ENCODE measurements around the gene FIBP. TPM values are rescaled to one million over a fixed set of nuclear protein-coding genes. Genes with fewer than 3 reads are reported as not detected.

FIBP gene
- total and polyA plus RNA-seq, 12 donors: 57.9 to 183 (median 72.4) TPM

GRCh38 chr11:65847746-65848145 is 40.5 kb downstream of the FIBP start:
- 78 to 90% (median 84%) methylated on average over 3 of the region's 3 CpGs for WGBS, 4 donors
- Histone ChIP-seq H3K9me3 (replicated peaks in 1 of 3) (no peaks in the 10 kb centered on the region), H3K27ac (no peak overlapping the region), H3K27me3 (no peaks in the 10 kb centered on the region), H3K4me3 (no peak overlapping the region), H3K36me3 (replicated peaks in 1 of 2) (peaks cover 0 to 12% of the 10 kb centered on the region in 2 donors), H3K4me1 (replicated peaks in 1 of 2) (no peaks in the 10 kb centered on the region)
- no peak for TF ChIP-seq CTCF (IDR thresholded peaks at IDR 0.05)
- no peak for TF ChIP-seq POLR2A (IDR thresholded peaks at IDR 0.05)
- DNase-seq: no peak
- intact Hi-C loops (cut with DNase I): no loop called here

- Histone ChIP-seq H3K4me1 (replicated peaks in 1 of 2) (no peaks in the 10 kb centered on the region), H3K27me3 (no peaks in the 10 kb centered on the region), H3K9me3 (replicated peaks in 1 of 3) (no peaks in the 10 kb centered on the region), H3K27ac (no peak overlapping the region), H3K36me3 (replicated peaks in 1 of 2) (no peaks in the 10 kb centered on the region), H3K4me3 (no peak overlapping the region)
- DNase-seq: no peak
- intact Hi-C loops (cut with DNase I): no loop called here
- 80 to 86% (median 85%) methylated on average over 10 of the region's 10 CpGs for WGBS, 4 donors
- TF ChIP-seq POLR2A (IDR thresholded peaks at IDR 0.05) (no peak), CTCF (IDR thresholded peaks at IDR 0.05) (no peak)
Measured at GRCh38 chr11:65844231-65844872, 43.9 kb downstream of the FIBP start.

- intact Hi-C loops (cut with DNase I): no loop called here
Measured at GRCh38 chr11:65843811-65844210, 44.5 kb downstream of the FIBP start.

GRCh38 chr11:65842144-65842543 is 46.1 kb downstream of the FIBP start:
- H3K4me1 ChIP-seq (replicated peaks in 1 of 2): no peaks in the 10 kb centered on the region
- no peaks in the 10 kb centered on the region for H3K36me3 ChIP-seq (replicated peaks in 1 of 2)
- H3K27ac ChIP-seq: no peak overlapping the region
- intact Hi-C loops (cut with DNase I): no loop called here
- no peak for DNase-seq
- no peaks in the 10 kb centered on the region for H3K27me3 ChIP-seq
- 76 to 92% (median 90%) methylated on average over 4 of the region's 4 CpGs for WGBS, 4 donors
- TF ChIP-seq CTCF (IDR thresholded peaks at IDR 0.05) (no peak), POLR2A (IDR thresholded peaks at IDR 0.05) (no peak)
- H3K9me3 ChIP-seq (replicated peaks in 1 of 3): no peaks in the 10 kb centered on the region
- H3K4me3 ChIP-seq: no peak overlapping the region

More at GRCh38 chr11:65843811-65844210, 44.5 kb downstream of the FIBP start:
- H3K36me3 ChIP-seq (replicated peaks in 1 of 2): no peaks in the 10 kb centered on the region
- no peak overlapping the region for H3K4me3 ChIP-seq
- TF ChIP-seq POLR2A (IDR thresholded peaks at IDR 0.05) (no peak), CTCF (IDR thresholded peaks at IDR 0.05) (no peak)
- no peaks in the 10 kb centered on the region for H3K27me3 ChIP-seq
- 87 to 95% (median 91%) methylated on average over 3 of the region's 3 CpGs for WGBS, 4 donors
- H3K4me1 ChIP-seq (replicated peaks in 1 of 2): no peaks in the 10 kb centered on the region
- H3K27ac ChIP-seq: no peak overlapping the region
- no peak for DNase-seq
- no peaks in the 10 kb centered on the region for H3K9me3 ChIP-seq (replicated peaks in 1 of 3)
